HepG2 (cell line): Measurements from ENCODE around the gene LCA5. TPM values are rescaled to one million over a fixed set of nuclear protein-coding genes. Genes with fewer than 3 reads are reported as not detected.

Experiments used
- ASH2L ChIP-seq: fragments of 300-600, 200-600 bp; sonication (generic); IDR thresholded peaks from 2 replicates; pipeline ENCODE4 v1.7.0; 2017; ENCODE audit warnings: low read depth, mild to moderate bottlenecking, moderate library complexity, mixed read lengths, low read length; ENCODE audit not compliant: insufficient read length
- EP300 ChIP-seq, 3 experiments: sonication (generic) in 1 of 3; formaldehyde crosslinking in 1 of 3; IDR thresholded peaks; 2 replicates each; pipeline versions ENCODE4 v1.5.1 to v1.6.1; 2011 to 2020; ENCODE audit warnings: low read depth in 2 of 3, low read length in 2 of 3, borderline replicate concordance in 1 of 3, improper control_type of control experiment in 1 of 3, mild to moderate bottlenecking in 1 of 3, missing genetic modification reagents in 1 of 3, moderate library complexity in 1 of 3
- ERF ChIP-seq: IDR thresholded peaks from 2 replicates; pipeline ENCODE4 v1.6.1; 2018; ENCODE audit warnings: missing biosample characterization, missing genetic modification reagents
- HES4 ChIP-seq: sonication (generic); formaldehyde crosslinking; IDR thresholded peaks from 2 replicates; pipeline ENCODE4 v1.9.0; 2021; ENCODE audit warnings: mild to moderate bottlenecking, missing genetic modification reagents, borderline replicate concordance
- LCORL ChIP-seq, 2 experiments: fragments of 450-650 bp in 1 of 2; sonication (generic) in 1 of 2; formaldehyde crosslinking in 1 of 2; IDR thresholded peaks; 2 replicates each; pipeline versions ENCODE4 v1.5.0 to v1.6.1; 2017 to 2020; ENCODE audit warnings: antibody characterized with exemption in 1 of 2, missing genetic modification reagents in 1 of 2
- MZF1 ChIP-seq: sonication (generic); formaldehyde crosslinking; IDR thresholded peaks from 2 replicates; pipeline ENCODE4 v1.8.1; 2023; ENCODE audit warnings: mild to moderate bottlenecking, missing genetic modification reagents, borderline replicate concordance
- NCOA5 ChIP-seq: sonication (generic); formaldehyde crosslinking; IDR thresholded peaks from 2 replicates; pipeline ENCODE4 v1.4.0; 2020; ENCODE audit warnings: missing genetic modification reagents
- SOX13 ChIP-seq, 3 experiments: fragments of 450-650 bp in 1 of 3; sonication (generic) in 1 of 3; formaldehyde crosslinking in 1 of 3; IDR thresholded peaks in 2 of 3; conservative IDR thresholded peaks in 1 of 3; 2 replicates each; pipeline versions ENCODE4 v1.5.0 to v1.6.1; 2016 to 2020; ENCODE audit warnings: antibody characterized with exemption in 1 of 3, mild to moderate bottlenecking in 1 of 3, missing compliant biosample characterization in 1 of 3, missing genetic modification reagents in 1 of 3, moderate library complexity in 1 of 3
- TBX2 ChIP-seq: sonication (generic); formaldehyde crosslinking; IDR thresholded peaks from 2 replicates; pipeline ENCODE4 v1.5.0; 2020; ENCODE audit warnings: missing genetic modification reagents, mild to moderate bottlenecking, borderline replicate concordance
- ZFY ChIP-seq: sonication (generic); formaldehyde crosslinking; IDR thresholded peaks from 2 replicates; pipeline ENCODE4 v1.4.0; 2020; ENCODE audit warnings: missing genetic modification reagents
- ZNF883 ChIP-seq: sonication (generic); formaldehyde crosslinking; IDR thresholded peaks from 2 replicates; pipeline ENCODE4 v1.5.1; 2020; ENCODE audit warnings: mild to moderate bottlenecking, missing genetic modification reagents; ENCODE audit errors: not compliant biosample characterization
- polyA plus RNA-seq, 8 experiments: library from polyadenylated mRNA; depleted of rRNA in 3 of 8; stranded (reverse) in 7 of 8; unstranded in 1 of 8; fragments of >200 nt; fragmentation: Illumina TruSeq in 4 of 8; extraction: Trizol in 4 of 8; gene quantifications; 2 replicates each; pipeline versions ENCODE4 v1.2.1 to v1.2.3, GENCODE V29; 2011 to 2016; ENCODE audit warnings: low read depth in 4 of 8, missing spikeins in 1 of 8, mixed read lengths in 1 of 8; ENCODE audit not compliant: insufficient read depth in 1 of 8
- total RNA-seq, 5 experiments: library from RNA; depleted of rRNA; stranded (reverse); fragments of >200 nt; fragmentation: Illumina TruSeq; extraction: Trizol; gene quantifications; 2 replicates each; pipeline ENCODE4 v1.2.3, GENCODE V29; 2016; ENCODE audit warnings: low read depth in 1 of 5
- TF ChIP-seq, protein P1 (sequence below): sonication (generic); formaldehyde crosslinking; IDR thresholded peaks from 2 replicates; pipeline ENCODE4 v1.4.0; 2020; ENCODE audit warnings: missing genetic modification reagents
- TF ChIP-seq, protein P2 (sequence below): sonication (generic); formaldehyde crosslinking; IDR thresholded peaks from 2 replicates; pipeline ENCODE4 v1.4.0; 2020; ENCODE audit warnings: mild to moderate bottlenecking, missing genetic modification reagents
- TF ChIP-seq, protein P3 (sequence below): sonication (generic); formaldehyde crosslinking; IDR thresholded peaks from 2 replicates; pipeline ENCODE4 v1.9.0; 2021; ENCODE audit warnings: missing genetic modification reagents, mild to moderate bottlenecking, borderline replicate concordance
- TF ChIP-seq, protein P4 (sequence below): IDR thresholded peaks from 2 replicates; pipeline ENCODE4 v1.6.1; 2016

The LCA5 gene
- total and polyA plus RNA-seq, 2 of the 13 experiments (the other 11 are each of a cell fraction or from before 2014, with no cell fraction given), result 0.84 to 4.6 TPM

DNA sequence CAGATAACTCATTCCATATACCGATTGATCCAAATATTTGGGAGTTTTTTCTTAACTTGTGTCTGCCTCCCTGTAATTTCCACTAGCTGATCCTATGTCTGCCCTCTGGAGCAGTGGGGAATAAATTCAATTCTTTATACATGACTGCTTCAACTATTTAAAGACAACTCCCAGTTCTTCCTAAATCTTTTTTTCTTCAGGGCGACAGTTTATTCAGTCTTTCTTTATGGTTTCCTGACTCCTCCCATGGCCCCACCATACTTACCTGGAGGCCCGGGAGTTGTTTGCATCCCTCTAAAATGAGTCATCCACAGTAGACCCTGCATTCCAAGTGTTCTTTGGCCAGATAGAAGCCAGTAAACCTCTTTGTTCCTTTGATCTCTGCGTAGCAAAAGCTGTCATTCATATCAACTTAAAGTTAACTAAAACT is 73.6 kb downstream of the LCA5 start (continued):
- no peak for TF ChIP-seq ASH2L
- TF ChIP-seq, protein P1, sequence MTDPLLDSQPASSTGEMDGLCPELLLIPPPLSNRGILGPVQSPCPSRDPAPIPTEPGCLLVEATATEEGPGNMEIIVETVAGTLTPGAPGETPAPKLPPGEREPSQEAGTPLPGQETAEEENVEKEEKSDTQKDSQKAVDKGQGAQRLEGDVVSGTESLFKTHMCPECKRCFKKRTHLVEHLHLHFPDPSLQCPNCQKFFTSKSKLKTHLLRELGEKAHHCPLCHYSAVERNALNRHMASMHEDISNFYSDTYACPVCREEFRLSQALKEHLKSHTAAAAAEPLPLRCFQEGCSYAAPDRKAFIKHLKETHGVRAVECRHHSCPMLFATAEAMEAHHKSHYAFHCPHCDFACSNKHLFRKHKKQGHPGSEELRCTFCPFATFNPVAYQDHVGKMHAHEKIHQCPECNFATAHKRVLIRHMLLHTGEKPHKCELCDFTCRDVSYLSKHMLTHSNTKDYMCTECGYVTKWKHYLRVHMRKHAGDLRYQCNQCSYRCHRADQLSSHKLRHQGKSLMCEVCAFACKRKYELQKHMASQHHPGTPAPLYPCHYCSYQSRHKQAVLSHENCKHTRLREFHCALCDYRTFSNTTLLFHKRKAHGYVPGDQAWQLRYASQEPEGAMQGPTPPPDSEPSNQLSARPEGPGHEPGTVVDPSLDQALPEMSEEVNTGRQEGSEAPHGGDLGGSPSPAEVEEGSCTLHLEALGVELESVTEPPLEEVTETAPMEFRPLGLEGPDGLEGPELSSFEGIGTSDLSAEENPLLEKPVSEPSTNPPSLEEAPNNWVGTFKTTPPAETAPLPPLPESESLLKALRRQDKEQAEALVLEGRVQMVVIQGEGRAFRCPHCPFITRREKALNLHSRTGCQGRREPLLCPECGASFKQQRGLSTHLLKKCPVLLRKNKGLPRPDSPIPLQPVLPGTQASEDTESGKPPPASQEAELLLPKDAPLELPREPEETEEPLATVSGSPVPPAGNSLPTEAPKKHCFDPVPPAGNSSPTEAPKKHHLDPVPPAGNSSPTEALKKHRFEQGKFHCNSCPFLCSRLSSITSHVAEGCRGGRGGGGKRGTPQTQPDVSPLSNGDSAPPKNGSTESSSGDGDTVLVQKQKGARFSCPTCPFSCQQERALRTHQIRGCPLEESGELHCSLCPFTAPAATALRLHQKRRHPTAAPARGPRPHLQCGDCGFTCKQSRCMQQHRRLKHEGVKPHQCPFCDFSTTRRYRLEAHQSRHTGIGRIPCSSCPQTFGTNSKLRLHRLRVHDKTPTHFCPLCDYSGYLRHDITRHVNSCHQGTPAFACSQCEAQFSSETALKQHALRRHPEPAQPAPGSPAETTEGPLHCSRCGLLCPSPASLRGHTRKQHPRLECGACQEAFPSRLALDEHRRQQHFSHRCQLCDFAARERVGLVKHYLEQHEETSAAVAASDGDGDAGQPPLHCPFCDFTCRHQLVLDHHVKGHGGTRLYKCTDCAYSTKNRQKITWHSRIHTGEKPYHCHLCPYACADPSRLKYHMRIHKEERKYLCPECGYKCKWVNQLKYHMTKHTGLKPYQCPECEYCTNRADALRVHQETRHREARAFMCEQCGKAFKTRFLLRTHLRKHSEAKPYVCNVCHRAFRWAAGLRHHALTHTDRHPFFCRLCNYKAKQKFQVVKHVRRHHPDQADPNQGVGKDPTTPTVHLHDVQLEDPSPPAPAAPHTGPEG (CRISPR knock-in tag), result no peak
- TF ChIP-seq HES4 (CRISPR knock-in tag), result no peak
- TF ChIP-seq, protein P2, sequence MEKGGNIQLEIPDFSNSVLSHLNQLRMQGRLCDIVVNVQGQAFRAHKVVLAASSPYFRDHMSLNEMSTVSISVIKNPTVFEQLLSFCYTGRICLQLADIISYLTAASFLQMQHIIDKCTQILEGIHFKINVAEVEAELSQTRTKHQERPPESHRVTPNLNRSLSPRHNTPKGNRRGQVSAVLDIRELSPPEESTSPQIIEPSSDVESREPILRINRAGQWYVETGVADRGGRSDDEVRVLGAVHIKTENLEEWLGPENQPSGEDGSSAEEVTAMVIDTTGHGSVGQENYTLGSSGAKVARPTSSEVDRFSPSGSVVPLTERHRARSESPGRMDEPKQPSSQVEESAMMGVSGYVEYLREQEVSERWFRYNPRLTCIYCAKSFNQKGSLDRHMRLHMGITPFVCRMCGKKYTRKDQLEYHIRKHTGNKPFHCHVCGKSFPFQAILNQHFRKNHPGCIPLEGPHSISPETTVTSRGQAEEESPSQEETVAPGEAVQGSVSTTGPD (CRISPR knock-in tag), result no peak
- no peak for TF ChIP-seq ERF
- TF ChIP-seq, protein P3, sequence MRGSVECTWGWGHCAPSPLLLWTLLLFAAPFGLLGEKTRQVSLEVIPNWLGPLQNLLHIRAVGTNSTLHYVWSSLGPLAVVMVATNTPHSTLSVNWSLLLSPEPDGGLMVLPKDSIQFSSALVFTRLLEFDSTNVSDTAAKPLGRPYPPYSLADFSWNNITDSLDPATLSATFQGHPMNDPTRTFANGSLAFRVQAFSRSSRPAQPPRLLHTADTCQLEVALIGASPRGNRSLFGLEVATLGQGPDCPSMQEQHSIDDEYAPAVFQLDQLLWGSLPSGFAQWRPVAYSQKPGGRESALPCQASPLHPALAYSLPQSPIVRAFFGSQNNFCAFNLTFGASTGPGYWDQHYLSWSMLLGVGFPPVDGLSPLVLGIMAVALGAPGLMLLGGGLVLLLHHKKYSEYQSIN (CRISPR knock-in tag), result no peak
- TF ChIP-seq MZF1 (CRISPR knock-in tag), result no peak
- no peak for TF ChIP-seq LCORL (IDR thresholded peaks at IDR 0.05)
- TF ChIP-seq LCORL (CRISPR knock-in tag; IDR thresholded peaks at IDR 0.05), result no peak
- TF ChIP-seq ZNF883, result no peak
- TF ChIP-seq TBX2, result no peak
- TF ChIP-seq ZFY (CRISPR knock-in tag), result no peak
- TF ChIP-seq SOX13 (IDR thresholded peaks at IDR 0.05), result no peak
- TF ChIP-seq SOX13 (CRISPR knock-in tag; conservative IDR thresholded peaks at IDR 0.05 in 1 of 2, IDR thresholded peaks at IDR 0.05 in 1 of 2), result peak in 1 of 2 experiments; percentile 69; a peak in 2 of 4 replicates
- TF ChIP-seq NCOA5 (CRISPR knock-in tag), result no peak
- TF ChIP-seq, protein P4, sequence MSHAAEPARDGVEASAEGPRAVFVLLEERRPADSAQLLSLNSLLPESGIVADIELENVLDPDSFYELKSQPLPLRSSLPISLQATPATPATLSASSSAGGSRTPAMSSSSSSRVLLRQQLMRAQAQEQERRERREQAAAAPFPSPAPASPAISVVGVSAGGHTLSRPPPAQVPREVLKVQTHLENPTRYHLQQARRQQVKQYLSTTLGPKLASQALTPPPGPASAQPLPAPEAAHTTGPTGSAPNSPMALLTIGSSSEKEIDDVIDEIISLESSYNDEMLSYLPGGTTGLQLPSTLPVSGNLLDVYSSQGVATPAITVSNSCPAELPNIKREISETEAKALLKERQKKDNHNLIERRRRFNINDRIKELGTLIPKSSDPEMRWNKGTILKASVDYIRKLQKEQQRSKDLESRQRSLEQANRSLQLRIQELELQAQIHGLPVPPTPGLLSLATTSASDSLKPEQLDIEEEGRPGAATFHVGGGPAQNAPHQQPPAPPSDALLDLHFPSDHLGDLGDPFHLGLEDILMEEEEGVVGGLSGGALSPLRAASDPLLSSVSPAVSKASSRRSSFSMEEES (CRISPR knock-in tag), result no peak
- TF ChIP-seq EP300 (IDR thresholded peaks at IDR 0.05; ENCODE audit: low read depth in 2 of 2, low read length in 2 of 2), result peak in 1 of 2 experiments; percentile 71; a peak in 2 of 4 replicates
- 0 out of 2 replicates have a peak, but pooled peaks have one; percentile 21 for TF ChIP-seq EP300 (CRISPR knock-in tag; IDR thresholded peaks at IDR 0.05; ENCODE audit: borderline replicate concordance)
